Endodermal cell (in vitro differentiated cells): ENCODE data around the gene GFPT2. TPM values are rescaled to one million over a fixed set of nuclear protein-coding genes. Genes with fewer than 3 reads are reported as not detected.

Experiments used
- DNase-seq: peaks from one replicate; pipeline ENCODE4 v3.0.0-alpha.2; 2017
- H3K27ac ChIP-seq: 2 replicates; pipeline ENCODE4 v1.5.1; 2013; ENCODE audit warnings: mild to moderate bottlenecking, low read depth, low read length, moderate library complexity
- H3K27me3 ChIP-seq: 2 replicates; pipeline ENCODE4 v1.6.1; 2013; ENCODE audit warnings: mild to moderate bottlenecking, low read length, moderate library complexity; ENCODE audit not compliant: insufficient read depth, control insufficient read depth, poor library complexity, severe bottlenecking
- H3K36me3 ChIP-seq: 2 replicates; pipeline ENCODE4 v1.7.0; 2013; ENCODE audit warnings: mild to moderate bottlenecking, low read length, moderate library complexity; ENCODE audit not compliant: control insufficient read depth, insufficient read depth
- H3K4me1 ChIP-seq: one replicate; pipeline ENCODE4 v1.7.0; 2013; ENCODE audit warnings: low read length; ENCODE audit not compliant: control insufficient read depth, insufficient read depth
- H3K4me3 ChIP-seq: 2 replicates; pipeline ENCODE4 v1.5.1; 2013; ENCODE audit warnings: mild to moderate bottlenecking, low read length, moderate library complexity
- H3K9ac ChIP-seq: 2 replicates; pipeline ENCODE4 v1.6.1; 2013; ENCODE audit warnings: mild to moderate bottlenecking, low read length, moderate library complexity; ENCODE audit not compliant: poor library complexity, severe bottlenecking; ENCODE audit errors: extremely low read depth
- H3K9me3 ChIP-seq: 2 replicates; pipeline ENCODE4 v1.6.1; 2013; ENCODE audit warnings: mild to moderate bottlenecking, low read length, moderate library complexity; ENCODE audit not compliant: control insufficient read depth
- H3K27ac Mint-ChIP-seq: 2 replicates; pipeline ENCODE4 v1.8.0; 2020; ENCODE audit warnings: mixed read lengths
- H3K27me3 Mint-ChIP-seq: 2 replicates; pipeline ENCODE4 v1.8.0; 2021; ENCODE audit warnings: mild to moderate bottlenecking, mixed read lengths; ENCODE audit not compliant: insufficient read depth
- H3K36me3 Mint-ChIP-seq: 2 replicates; pipeline ENCODE4 v1.8.0; 2020; ENCODE audit warnings: low read depth, mixed read lengths
- H3K4me1 Mint-ChIP-seq: 2 replicates; pipeline ENCODE4 v1.8.0; 2020; ENCODE audit warnings: mixed read lengths
- H3K4me3 Mint-ChIP-seq: 2 replicates; pipeline ENCODE4 v1.8.0; 2020; ENCODE audit warnings: mild to moderate bottlenecking, moderate library complexity, mixed read lengths
- H3K9me3 Mint-ChIP-seq: 2 replicates; pipeline ENCODE4 v1.8.0; 2020; ENCODE audit warnings: mild to moderate bottlenecking, mixed read lengths
- WGBS, 2 experiments: methylation state at CpG; one replicate each; pipeline versions ENCODE4 v1.1.5 to v1.1.7; 2013; ENCODE audit warnings: missing lambda C conversion rate in 2 of 2, mixed read lengths in 1 of 2; ENCODE audit not compliant: insufficient coverage in 1 of 2, insufficient read length in 1 of 2; 5-methylcytosine and 5-hydroxymethylcytosine counted together
- total RNA-seq, 2 donors: library from RNA; stranded (reverse); fragmentation: NEBNext Ultra II Directional in 1 of 2; extraction: Animal tissue kit (Norgen Biotek cat#: 25700) in 1 of 2; gene quantifications; 2 replicates in 1 of 2; 3 replicates in 1 of 2; pipeline ENCODE4 v1.2.1, GENCODE V29; 2021
- TF ChIP-seq, protein P1 (sequence below): fragments of 200-600 bp; sonication (generic); conservative IDR thresholded peaks from 2 replicates; pipeline ENCODE4 v1.5.0; 2021; ENCODE audit warnings: antibody characterized with exemption, mild to moderate bottlenecking

Gene GFPT2
- total RNA-seq, 2 donors from 2014 or later, result 19.5 to 37.3 TPM

DNA sequence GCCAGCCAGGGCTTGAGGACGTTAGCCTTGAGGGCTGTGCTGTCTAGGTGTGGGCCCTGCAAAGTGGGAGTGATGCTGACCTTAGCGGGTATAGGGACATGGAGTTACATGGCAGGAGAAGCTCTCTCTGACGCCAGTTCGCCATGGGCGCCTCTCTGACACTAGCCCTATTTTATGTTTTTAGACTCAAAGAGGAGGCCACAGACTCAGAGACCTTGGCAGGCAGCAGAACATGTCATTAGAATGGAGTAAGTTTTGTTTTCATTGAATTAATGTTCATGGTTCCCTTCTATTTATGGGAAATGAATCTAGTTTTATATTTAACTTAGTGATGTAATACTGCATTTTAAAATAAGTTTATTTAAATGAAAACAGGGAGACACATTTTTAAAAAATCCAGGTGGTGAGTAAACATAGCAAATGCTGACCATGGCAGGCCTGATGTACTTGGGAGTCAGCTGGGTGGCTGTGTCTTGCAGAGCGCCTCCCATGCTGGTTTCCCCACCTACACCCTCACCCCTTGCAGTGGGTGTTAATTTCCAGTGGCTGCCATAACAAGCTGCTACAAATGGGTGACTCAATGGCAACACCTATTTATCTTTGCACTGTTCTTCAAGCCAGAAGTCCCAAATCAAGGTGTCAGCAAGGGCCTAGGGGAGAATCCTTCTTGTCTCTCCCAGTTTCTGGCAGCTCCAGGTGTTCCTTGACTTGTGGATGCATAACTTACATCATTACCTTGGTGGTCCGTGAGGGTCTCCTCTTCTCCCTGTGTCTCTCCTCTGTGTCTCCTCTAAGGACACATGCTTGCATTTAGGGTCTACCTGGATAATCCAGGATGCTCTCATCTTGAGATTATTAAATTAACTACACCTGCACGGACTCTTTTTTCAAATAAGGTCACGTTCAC is 25.6 kb upstream of the GFPT2 start:
- Histone ChIP-seq H3K27me3 (no peaks in the 10 kb centered on the region), H3K4me3 (no peak overlapping the region), H3K9ac (no peak overlapping the region), H3K4me1 (no peaks in the 10 kb centered on the region), H3K27ac (no peak overlapping the region), H3K9me3 (no peaks in the 10 kb centered on the region), H3K36me3 (no peaks in the 10 kb centered on the region)
- Mint-ChIP-seq H3K9me3 (no peaks in the 10 kb centered on the region), H3K4me3 (no peak overlapping the region), H3K36me3 (no peaks in the 10 kb centered on the region), H3K27ac (no peak overlapping the region), H3K4me1 (peaks cover 4% of the 10 kb centered on the region), H3K27me3 (no peaks in the 10 kb centered on the region)
- 92 to 95% methylated on average over 7 to 9 of the region's 9 CpGs for WGBS, 2 experiments
- no peak for DNase-seq
- TF ChIP-seq, protein P1, sequence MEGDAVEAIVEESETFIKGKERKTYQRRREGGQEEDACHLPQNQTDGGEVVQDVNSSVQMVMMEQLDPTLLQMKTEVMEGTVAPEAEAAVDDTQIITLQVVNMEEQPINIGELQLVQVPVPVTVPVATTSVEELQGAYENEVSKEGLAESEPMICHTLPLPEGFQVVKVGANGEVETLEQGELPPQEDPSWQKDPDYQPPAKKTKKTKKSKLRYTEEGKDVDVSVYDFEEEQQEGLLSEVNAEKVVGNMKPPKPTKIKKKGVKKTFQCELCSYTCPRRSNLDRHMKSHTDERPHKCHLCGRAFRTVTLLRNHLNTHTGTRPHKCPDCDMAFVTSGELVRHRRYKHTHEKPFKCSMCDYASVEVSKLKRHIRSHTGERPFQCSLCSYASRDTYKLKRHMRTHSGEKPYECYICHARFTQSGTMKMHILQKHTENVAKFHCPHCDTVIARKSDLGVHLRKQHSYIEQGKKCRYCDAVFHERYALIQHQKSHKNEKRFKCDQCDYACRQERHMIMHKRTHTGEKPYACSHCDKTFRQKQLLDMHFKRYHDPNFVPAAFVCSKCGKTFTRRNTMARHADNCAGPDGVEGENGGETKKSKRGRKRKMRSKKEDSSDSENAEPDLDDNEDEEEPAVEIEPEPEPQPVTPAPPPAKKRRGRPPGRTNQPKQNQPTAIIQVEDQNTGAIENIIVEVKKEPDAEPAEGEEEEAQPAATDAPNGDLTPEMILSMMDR, result no peak

DNA sequence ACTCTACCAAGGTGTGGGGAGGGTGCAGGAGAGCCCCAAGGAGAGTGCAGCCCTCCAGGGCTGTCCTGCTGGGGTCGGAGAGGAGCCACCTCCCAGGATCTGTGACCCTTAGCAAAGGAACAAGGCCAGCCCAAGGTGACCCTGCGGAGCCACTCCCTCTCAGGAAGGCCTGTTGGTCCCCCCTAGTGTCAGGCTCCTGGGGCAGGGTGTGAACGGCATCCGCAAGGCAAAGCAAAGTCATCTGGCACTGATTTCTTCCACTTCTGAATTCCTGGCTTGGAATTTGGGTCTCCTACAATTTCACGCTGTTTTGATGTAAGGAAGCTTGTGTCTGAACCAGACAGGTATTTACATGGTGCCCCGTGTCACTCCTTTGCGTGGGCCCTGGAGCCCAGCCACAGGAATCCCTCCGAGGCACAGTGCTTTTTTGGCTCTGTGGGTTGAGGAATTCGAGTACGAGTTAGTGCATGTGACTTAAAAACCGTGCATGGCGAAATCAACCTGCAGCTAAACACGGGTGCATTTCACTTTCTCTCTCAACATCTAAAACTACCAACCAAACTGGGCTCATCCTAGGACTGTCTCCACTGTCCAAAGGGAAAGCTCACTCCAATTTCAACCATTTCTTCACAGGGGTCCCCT is 24.5 kb upstream of the GFPT2 start:
- Mint-ChIP-seq H3K9me3 (no peaks in the 10 kb centered on the region), H3K4me1 (peaks cover 4% of the 10 kb centered on the region), H3K27me3 (no peaks in the 10 kb centered on the region), H3K4me3 (no peak overlapping the region), H3K36me3 (no peaks in the 10 kb centered on the region), H3K27ac (no peak overlapping the region)
- Histone ChIP-seq H3K4me1 (no peaks in the 10 kb centered on the region), H3K9me3 (no peaks in the 10 kb centered on the region), H3K9ac (no peak overlapping the region), H3K36me3 (no peaks in the 10 kb centered on the region), H3K27ac (no peak overlapping the region), H3K4me3 (no peak overlapping the region), H3K27me3 (no peaks in the 10 kb centered on the region)
- 90 to 93% methylated on average over 11 to 13 of the region's 13 CpGs for WGBS, 2 experiments
- TF ChIP-seq, protein P1, result no peak
- DNase-seq, result peak; percentile 71

- Mint-ChIP-seq H3K27me3 (no peaks in the 10 kb centered on the region), H3K4me1 (peaks cover 4% of the 10 kb centered on the region), H3K9me3 (no peaks in the 10 kb centered on the region), H3K4me3 (no peak overlapping the region), H3K27ac (no peak overlapping the region), H3K36me3 (no peaks in the 10 kb centered on the region)
- no peak overlapping the region for H3K27ac ChIP-seq
- no peaks in the 10 kb centered on the region for H3K4me1 ChIP-seq
- H3K9me3 ChIP-seq, result no peaks in the 10 kb centered on the region
- H3K4me3 ChIP-seq, result no peak overlapping the region
- H3K9ac ChIP-seq, result no peak overlapping the region
- whole genome bisulfite sequencing, 2 experiments, result 88 to 95% methylated on average over 5 to 6 of the region's 6 CpGs
- TF ChIP-seq, protein P1, result no peak
- no peaks in the 10 kb centered on the region for H3K36me3 ChIP-seq
- no peaks in the 10 kb centered on the region for H3K27me3 ChIP-seq
- DNase-seq, result no peak
Measured at GRCh38 chr5:180376511-180376910, 23.4 kb upstream of the GFPT2 start.
